ENCODE measurements around the gene NOP53.

DNA sequence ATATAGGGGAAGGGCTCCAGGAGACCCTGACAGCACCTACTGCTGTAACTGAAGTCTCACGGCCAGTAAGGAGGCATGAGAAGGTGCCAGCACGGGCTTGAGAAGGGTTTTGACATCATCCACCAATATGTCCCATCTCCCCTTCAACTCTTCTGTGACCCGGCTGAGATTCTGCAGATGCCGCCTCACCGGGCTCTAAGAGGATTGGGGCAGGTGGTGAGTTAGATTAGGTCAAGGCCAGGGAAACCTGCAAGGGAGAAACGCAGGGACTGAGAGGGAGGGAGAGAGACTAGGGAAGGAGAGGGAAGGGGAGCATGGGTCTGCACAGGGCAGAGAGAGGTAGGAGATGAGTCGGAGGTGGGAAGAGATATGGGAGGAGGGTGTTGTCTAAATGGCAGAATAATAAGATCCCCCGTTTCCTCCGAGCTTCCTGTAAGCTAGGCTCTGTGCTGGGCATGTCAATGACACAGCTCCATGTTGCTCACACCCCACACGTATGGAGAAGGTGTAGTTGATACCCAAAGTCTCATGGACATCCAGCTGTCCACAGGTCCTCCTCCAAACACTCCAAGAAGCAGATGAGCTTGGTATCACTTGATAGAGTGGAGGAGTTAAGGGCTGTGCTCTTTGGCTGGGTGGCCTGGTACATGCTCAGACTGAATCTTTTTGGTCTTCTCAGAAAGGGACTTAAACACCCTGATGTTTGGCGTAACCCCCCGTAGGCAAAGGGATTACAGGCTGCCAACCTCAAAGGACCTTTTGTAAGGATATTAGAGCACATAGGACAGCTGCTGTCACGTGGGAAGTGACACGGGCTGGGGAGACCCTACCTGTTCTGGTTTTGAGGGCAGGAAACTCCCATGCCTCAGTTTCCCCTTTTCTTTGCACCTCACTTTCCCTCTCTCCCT is 52.9 kb downstream of the NOP53 start:
- no peak for TF ChIP-seq KDM4B (CRISPR knock-in tag; IDR thresholded peaks at IDR 0.05)
- TF ChIP-seq, protein P1, sequence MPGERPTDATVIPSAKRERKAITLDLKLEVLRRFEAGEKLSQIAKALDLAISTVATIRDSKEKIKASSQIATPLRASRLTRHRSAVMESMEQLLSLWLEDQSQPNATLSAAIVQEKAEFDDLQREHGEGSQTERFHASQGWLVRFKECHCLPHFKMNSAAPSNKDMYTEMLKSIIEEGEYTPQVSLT (CRISPR knock-in tag; IDR thresholded peaks at IDR 0.05; ENCODE audit: borderline replicate concordance, low read depth): no peak
- no peak for TF ChIP-seq USF2 (IDR thresholded peaks at IDR 0.05; ENCODE audit: low read depth, low read length)
- TF ChIP-seq USF2 (CRISPR knock-in tag; IDR thresholded peaks at IDR 0.05; ENCODE audit: borderline replicate concordance): no peak
- no peak for TF ChIP-seq MYC (CRISPR knock-in tag; IDR thresholded peaks at IDR 0.05; ENCODE audit: borderline replicate concordance)
- no peak for TF ChIP-seq SKI (IDR thresholded peaks at IDR 0.05; ENCODE audit: partially characterized antibody)
- TF ChIP-seq HNF4A (CRISPR knock-in tag; IDR thresholded peaks at IDR 0.05): no peak
- no peak for TF ChIP-seq POLR2A (IDR thresholded peaks at IDR 0.05; ENCODE audit: insufficient read depth in 1 of 2, low read depth in 2 of 2, low read length in 2 of 2)
- TF ChIP-seq, protein P2, sequence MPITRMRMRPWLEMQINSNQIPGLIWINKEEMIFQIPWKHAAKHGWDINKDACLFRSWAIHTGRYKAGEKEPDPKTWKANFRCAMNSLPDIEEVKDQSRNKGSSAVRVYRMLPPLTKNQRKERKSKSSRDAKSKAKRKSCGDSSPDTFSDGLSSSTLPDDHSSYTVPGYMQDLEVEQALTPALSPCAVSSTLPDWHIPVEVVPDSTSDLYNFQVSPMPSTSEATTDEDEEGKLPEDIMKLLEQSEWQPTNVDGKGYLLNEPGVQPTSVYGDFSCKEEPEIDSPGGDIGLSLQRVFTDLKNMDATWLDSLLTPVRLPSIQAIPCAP (CRISPR knock-in tag; IDR thresholded peaks at IDR 0.05; ENCODE audit: low read depth): no peak
- TF ChIP-seq STAT5B (CRISPR knock-in tag; IDR thresholded peaks at IDR 0.05): no peak
